Bone marrow (tissue), 2 donors: ENCODE measurements around the gene SLC17A5.
"Not testable (repeated sequence)": the region's sequence is repeated elsewhere in the genome, so short reads cannot be mapped to it uniquely, and the experiment has no call there.

ENCODE experiments used
- DNase-seq, 2 donors: peaks; one replicate each; lab custom pipeline; 2025; lab: John Stamatoyannopoulos, UW

SLC17A5 gene

GRCh38 chr6:73653571-73654424 is at the start of gene SLC17A5:
TSS of gene SLC17A5 (minus strand) at chr6:73653992. CDS start at chr6:73653886, 106 bp downstream.
- peak; percentile 86 to 87 for DNase-seq

- no peak for DNase-seq
Observed at GRCh38 chr6:73703466-73703865, 49.7 kb upstream of the SLC17A5 start.

- DNase-seq: no peak
Observed at GRCh38 chr6:73702444-73702843, 48.7 kb upstream of the SLC17A5 start.

GRCh38 chr6:73699676-73700459 is 46.1 kb upstream of the SLC17A5 start:
- DNase-seq: peak in 1 of 2 donors; percentile 61

GRCh38 chr6:73696966-73697655 is 43.3 kb upstream of the SLC17A5 start:
- DNase-seq: no peak

GRCh38 chr6:73695619-73696421 is 42.0 kb upstream of the SLC17A5 start, which contains the start of gene CD109:
TSS of gene CD109 (plus strand) at chr6:73696203. CDS start at chr6:73696216, 13 bp downstream.
- DNase-seq: peak; percentile 52 to 93

GRCh38 chr6:73694711-73695411 is 41.1 kb upstream of the SLC17A5 start:
- peak in 1 of 2 donors; percentile 50 for DNase-seq

GRCh38 chr6:73691512-73691911 is 37.7 kb upstream of the SLC17A5 start:
- no peak for DNase-seq

- DNase-seq: no peak
Observed at GRCh38 chr6:73690056-73690455, 36.3 kb upstream of the SLC17A5 start.

- no peak for DNase-seq
Observed at GRCh38 chr6:73688351-73688750, 34.6 kb upstream of the SLC17A5 start.

- not testable (repeated sequence) for DNase-seq
Observed at GRCh38 chr6:73683574-73683973, 29.8 kb upstream of the SLC17A5 start.

- no peak for DNase-seq
Observed at GRCh38 chr6:73680289-73680918, 26.6 kb upstream of the SLC17A5 start.

GRCh38 chr6:73679846-73680245 is 26.1 kb upstream of the SLC17A5 start:
- DNase-seq: not testable (repeated sequence)

GRCh38 chr6:73679009-73679408 is 25.2 kb upstream of the SLC17A5 start:
- no peak for DNase-seq

- peak; percentile 10 to 67 for DNase-seq
Observed at GRCh38 chr6:73675466-73676098, 21.8 kb upstream of the SLC17A5 start.

- peak in 1 of 2 donors; percentile 33 for DNase-seq
Observed at GRCh38 chr6:73671911-73672685, 18.3 kb upstream of the SLC17A5 start.

GRCh38 chr6:73669005-73669404 is 15.2 kb upstream of the SLC17A5 start:
- DNase-seq: no peak

GRCh38 chr6:73667798-73668197 is 14.0 kb upstream of the SLC17A5 start:
- no peak for DNase-seq

GRCh38 chr6:73666393-73666792 is 12.6 kb upstream of the SLC17A5 start:
- no peak for DNase-seq
